TTC549 (cell line): ENCODE measurements around the gene RRBP1.

Experiments used
- FAIRE-seq: peaks from 2 replicates; lab custom pipeline; 2012; peaks lifted over from hg19 to GRCh38; lab: Jason Lieb, UNC

The RRBP1 gene

GRCh38 chr20:17617868-17618672, 64.0 kb downstream of the RRBP1 start:
- FAIRE-seq = no peak

- no peak for FAIRE-seq
Measured at GRCh38 chr20:17617212-17617867, 64.7 kb downstream of the RRBP1 start.

GRCh38 chr20:17616480-17617211, 65.4 kb downstream of the RRBP1 start:
- FAIRE-seq = no peak

GRCh38 chr20:17615645-17616479, 66.2 kb downstream of the RRBP1 start:
- FAIRE-seq = no peak

GRCh38 chr20:17614812-17615644, 67.0 kb downstream of the RRBP1 start:
- no peak for FAIRE-seq

GRCh38 chr20:17614176-17614811, 67.7 kb downstream of the RRBP1 start:
- no peak for FAIRE-seq

- FAIRE-seq = no peak
Measured at GRCh38 chr20:17613328-17614175, 68.5 kb downstream of the RRBP1 start.

- FAIRE-seq = no peak
Measured at GRCh38 chr20:17612992-17613327, 69.1 kb downstream of the RRBP1 start.

GRCh38 chr20:17612287-17612991, 69.6 kb downstream of the RRBP1 start:
- FAIRE-seq = no peak

- no peak for FAIRE-seq
Measured at GRCh38 chr20:17611540-17612286, 70.3 kb downstream of the RRBP1 start.

GRCh38 chr20:17611290-17611539, 70.8 kb downstream of the RRBP1 start:
- FAIRE-seq = no peak

- FAIRE-seq = no peak
Measured at GRCh38 chr20:17610566-17611289, 71.3 kb downstream of the RRBP1 start.

GRCh38 chr20:17609811-17610377, 72.1 kb downstream of the RRBP1 start:
- no peak for FAIRE-seq

- FAIRE-seq = no peak
Measured at GRCh38 chr20:17608701-17609497, 73.1 kb downstream of the RRBP1 start.

GRCh38 chr20:17606001-17606400, 76.0 kb downstream of the RRBP1 start:
- FAIRE-seq = no peak

GRCh38 chr20:17605131-17605660, 76.8 kb downstream of the RRBP1 start:
- FAIRE-seq = no peak

GRCh38 chr20:17602493-17602892, 79.5 kb downstream of the RRBP1 start:
- no peak for FAIRE-seq
